D721Med (cell line): ENCODE results near the gene PTPRG.

ENCODE experiments used
- DNase-seq: peaks from one replicate; pipeline ENCODE4 v3.0.0; 2011; ENCODE audit warnings: low spot score; ENCODE audit not compliant: insufficient read length
- FAIRE-seq: peaks from 2 replicates; lab custom pipeline; 2011; peaks lifted over from hg19 to GRCh38; lab: Jason Lieb, UNC
- TF ChIP-seq, protein P1 (sequence below): IDR thresholded peaks from 2 replicates; pipeline ENCODE4 v1.5.1; 2012; ENCODE audit warnings: mild to moderate bottlenecking, control low read depth; ENCODE audit not compliant: insufficient read depth; ENCODE audit errors: missing control alignments

The PTPRG gene

DNA sequence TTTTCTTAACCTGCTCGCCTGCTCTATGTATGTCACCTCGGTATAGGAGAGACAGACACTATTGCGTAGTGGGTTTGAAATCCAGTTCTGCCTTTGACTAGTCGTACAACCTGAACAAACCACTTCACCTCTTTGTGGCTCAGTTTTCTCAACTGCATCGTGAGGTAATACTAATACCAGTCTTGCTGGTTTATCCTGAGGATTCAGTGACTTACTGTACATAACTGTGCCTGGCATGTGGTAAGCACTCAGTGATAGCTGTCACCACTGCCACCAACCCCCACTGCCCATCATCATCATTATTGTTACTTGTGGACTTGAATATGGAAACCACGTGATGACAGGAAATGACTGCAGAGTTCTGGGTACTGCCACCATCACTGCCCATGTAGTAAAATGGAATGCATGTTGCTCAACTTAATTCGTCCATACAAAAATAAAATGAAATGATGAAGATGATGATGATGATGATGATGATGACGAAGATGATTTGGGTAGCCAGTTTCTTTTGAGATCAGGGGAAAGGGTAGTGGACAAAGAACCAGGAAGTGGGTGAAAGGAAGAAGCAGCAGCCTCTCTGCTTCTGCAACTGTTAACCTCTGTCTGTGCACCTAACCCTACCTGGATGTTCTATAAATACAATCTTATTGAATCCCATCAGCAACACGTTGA lies 583.9 kb downstream of the PTPRG start:
- DNase-seq (no peak), FAIRE-seq (no peak)
- TF ChIP-seq, protein P1, sequence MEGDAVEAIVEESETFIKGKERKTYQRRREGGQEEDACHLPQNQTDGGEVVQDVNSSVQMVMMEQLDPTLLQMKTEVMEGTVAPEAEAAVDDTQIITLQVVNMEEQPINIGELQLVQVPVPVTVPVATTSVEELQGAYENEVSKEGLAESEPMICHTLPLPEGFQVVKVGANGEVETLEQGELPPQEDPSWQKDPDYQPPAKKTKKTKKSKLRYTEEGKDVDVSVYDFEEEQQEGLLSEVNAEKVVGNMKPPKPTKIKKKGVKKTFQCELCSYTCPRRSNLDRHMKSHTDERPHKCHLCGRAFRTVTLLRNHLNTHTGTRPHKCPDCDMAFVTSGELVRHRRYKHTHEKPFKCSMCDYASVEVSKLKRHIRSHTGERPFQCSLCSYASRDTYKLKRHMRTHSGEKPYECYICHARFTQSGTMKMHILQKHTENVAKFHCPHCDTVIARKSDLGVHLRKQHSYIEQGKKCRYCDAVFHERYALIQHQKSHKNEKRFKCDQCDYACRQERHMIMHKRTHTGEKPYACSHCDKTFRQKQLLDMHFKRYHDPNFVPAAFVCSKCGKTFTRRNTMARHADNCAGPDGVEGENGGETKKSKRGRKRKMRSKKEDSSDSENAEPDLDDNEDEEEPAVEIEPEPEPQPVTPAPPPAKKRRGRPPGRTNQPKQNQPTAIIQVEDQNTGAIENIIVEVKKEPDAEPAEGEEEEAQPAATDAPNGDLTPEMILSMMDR = no peak

DNA sequence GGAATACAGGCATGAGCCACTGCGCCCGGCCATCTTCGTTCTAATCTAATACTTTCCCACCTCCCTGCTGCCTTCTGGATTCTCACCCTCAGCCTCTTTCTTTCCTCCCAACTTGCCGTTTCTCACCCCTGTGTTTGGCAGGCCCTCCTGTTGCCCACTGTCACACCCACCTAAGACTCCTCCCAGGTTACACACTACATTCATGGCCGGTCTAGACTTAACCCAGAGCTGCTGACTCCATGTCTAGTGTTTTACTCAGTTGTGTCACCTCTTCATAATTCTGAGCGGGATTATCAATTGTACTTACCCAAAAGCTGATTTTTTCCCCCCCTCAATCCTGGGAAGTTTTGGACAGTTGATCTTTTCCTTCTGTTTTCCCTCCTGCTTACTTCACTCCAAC lies 588.2 kb downstream of the PTPRG start:
- FAIRE-seq (no peak), DNase-seq (no peak)
- TF ChIP-seq, protein P1 = no peak

DNA sequence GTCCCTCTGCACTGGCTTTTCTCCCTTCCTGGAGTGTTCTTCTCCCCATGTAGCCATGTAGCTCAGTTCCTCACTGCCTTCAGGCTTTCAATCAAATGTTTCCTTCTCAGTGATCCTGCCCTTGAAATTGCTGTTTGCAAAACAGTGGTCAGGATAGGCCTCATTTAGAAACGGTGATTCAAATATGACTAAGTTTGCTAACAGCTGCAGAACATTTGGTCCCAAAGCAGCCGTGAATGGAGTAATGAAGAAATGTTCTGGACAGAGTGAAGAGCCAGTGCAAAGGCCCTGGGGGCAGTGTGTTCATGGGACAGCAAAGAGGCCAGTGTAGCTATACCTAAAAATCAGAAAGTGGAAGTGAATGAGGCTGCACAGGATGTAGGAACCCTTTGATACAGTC lies 588.6 kb downstream of the PTPRG start:
- DNase-seq (no peak), FAIRE-seq (no peak)
- TF ChIP-seq, protein P1 = no peak

DNA sequence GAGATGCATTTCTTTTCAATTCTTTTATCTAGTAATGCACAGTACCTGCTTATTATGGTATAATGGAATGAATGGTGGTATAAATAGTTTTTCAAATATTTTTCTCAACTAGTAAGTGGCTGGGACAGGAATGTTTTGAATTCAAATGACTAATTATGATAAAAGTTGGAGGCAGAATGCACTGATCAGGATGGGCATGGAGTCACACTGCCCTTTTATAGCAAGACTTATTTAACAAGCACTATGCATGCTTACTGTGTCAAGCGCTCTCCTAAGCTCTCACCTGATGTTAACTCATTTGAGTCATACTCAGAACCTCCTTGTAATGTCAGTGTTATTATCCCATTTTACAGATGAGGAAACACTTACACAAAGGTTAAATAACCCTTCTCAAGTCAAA lies 590.2 kb downstream of the PTPRG start:
- TF ChIP-seq, protein P1 = no peak
- no peak for DNase-seq
- no peak for FAIRE-seq

DNA sequence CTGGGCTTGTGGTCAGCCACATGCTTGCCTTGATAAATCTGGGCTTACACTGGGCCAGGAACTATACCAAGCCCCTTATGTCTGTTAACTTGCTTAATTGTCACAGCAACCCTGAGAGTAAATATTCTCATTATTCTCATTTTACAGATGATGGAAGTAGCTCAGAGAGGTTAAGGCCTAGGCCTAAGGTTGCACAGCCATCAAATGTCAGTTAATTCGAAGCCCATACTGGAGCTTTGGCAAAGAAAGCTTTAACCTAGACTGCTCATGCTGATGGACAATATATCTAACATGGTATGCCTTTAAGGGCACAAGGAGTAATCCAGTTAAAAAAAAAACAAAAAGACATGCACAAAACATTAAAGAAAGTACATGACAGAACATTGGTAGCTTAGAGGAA lies 591.9 kb downstream of the PTPRG start:
- FAIRE-seq (no peak), DNase-seq (no peak)
- TF ChIP-seq, protein P1 = no peak

DNA sequence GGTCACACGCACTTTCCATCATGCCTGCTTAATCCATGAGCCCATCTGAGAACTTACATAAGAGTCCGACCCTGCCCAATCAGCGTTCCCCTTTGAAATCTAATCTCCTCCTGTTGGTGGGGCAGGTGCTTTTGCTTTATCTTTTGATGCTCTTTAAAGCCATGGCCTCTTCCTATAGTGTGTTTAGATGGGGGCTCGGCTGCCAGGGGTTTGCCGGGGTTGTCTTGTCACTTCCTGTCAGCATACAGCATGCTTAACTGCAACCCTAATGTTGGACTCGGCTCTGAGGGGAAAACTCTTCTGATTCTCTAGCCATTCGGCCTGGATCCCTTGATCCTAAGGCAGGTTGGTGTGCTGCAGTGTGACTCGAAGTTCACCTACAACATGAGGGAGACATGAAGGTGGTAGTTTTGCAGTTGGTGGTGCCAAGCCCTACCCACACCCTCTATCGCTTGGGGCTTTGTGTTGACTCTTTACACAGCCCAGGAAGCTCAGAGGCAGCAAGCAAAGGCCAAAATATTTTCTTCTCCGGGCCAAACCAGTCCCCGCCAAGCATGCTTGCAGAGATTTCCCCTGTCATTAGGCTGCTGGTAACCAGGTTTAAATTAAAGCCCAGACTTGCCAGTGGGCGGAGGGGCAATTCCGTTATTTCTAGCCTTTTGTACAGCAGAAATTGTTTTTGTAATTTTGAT lies 593.2 kb downstream of the PTPRG start:
- TF ChIP-seq, protein P1 = no peak
- DNase-seq = no peak
- no peak for FAIRE-seq

DNA sequence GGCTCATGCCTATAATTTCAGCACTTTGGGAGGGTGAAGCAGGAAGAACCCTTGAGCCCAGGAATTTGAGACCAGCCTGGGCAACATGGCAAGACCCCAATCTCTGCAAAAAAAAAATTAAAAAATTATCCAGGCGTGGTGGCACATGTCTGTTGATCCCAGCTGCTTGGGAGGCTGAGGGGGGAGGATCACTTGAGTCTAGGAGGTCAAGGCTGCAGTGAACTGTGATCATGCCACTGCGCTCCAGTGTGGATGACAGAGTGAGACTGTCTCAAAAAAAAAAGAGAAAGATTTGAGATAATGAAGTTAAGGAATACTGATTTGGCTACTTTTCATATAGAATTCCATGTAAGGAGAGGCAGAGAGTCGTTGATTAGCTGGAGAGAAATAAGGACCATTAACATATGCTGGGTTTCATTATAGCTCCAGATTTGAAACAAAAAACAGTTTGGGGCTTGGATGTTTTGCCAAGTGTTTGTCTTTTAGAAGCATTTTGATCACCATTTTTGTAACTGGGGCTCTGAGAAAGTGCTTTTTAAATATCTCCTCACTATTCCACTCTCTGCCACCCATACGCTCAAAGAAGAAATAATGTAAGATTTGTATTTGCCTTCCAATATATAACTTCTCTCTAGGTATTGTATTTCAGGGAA lies 597.8 kb downstream of the PTPRG start:
- TF ChIP-seq, protein P1 = no peak
- no peak for DNase-seq
- FAIRE-seq = no peak
